ENCODE results near the gene PATL2.
"Not testable (repeated sequence)": the region's sequence is repeated elsewhere in the genome, so short reads cannot be mapped to it uniquely, and the experiment has no call there.

The PATL2 gene

DNA sequence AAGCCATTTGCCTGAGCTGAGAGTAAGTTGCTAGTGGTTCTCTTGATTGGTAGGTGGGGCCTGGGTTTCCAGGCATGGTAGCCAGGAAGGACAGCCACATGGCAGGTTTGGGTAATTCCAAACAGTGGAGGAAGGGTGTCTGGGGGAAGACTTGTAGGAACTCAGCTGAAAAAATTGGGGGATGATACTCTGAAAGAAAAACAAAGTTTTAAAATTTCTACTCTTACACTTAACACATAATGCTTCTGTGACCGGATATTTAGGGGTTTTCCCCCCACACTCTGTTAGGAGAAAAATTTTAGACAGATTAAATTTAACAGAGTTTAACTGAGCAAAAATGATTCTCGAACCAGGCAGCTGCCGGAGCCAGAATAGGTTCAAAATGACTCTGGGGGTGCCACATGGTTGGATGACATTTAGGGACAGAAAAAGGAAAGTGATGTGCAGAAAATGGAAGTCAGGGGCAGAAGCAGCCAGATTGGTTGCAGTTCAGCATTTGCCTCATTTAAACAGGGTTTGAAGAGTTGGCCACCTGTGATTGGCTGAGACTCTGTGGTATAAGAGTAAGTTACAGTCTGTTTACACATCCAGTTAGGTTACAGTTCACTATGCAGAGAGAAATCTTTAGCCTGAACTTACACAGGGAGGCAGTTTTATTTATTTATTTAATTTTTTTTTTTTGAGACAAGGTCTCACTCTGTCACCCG is 8.3 kb upstream of the PATL2 start:
- no peak for DNase-seq (ENCODE audit: low spot score)

GRCh38 chr15:44718927-44719292 is 7.8 kb upstream of the PATL2 start:
- DNase-seq (ENCODE audit: low spot score): no peak

GRCh38 chr15:44718180-44718926 is 7.2 kb upstream of the PATL2 start:
- DNase-seq (ENCODE audit: low spot score): no peak

GRCh38 chr15:44716983-44717602 is 6.0 kb upstream of the PATL2 start:
- no peak for DNase-seq (ENCODE audit: low spot score)

GRCh38 chr15:44715797-44716334 is 4.7 kb upstream of the PATL2 start:
- DNase-seq (ENCODE audit: low spot score): no peak

DNA sequence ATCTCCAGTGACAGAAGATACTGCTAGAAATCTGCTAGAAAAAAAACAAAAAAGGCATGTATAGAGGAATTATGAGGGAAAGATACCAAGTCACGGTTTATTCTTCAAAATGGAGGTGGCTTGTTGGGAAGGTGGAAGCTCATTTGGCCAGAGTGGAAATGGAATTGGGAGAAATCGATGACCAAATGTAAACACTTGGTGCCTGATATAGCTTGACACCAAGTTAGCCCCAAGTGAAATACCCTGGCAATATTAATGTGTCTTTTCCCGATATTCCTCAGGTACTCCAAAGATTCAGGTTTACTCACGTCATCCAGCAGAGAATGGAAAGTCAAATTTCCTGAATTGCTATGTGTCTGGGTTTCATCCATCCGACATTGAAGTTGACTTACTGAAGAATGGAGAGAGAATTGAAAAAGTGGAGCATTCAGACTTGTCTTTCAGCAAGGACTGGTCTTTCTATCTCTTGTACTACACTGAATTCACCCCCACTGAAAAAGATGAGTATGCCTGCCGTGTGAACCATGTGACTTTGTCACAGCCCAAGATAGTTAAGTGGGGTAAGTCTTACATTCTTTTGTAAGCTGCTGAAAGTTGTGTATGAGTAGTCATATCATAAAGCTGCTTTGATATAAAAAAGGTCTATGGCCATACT is 4.1 kb upstream of the PATL2 start:
- no peak for DNase-seq (ENCODE audit: low spot score)

DNA sequence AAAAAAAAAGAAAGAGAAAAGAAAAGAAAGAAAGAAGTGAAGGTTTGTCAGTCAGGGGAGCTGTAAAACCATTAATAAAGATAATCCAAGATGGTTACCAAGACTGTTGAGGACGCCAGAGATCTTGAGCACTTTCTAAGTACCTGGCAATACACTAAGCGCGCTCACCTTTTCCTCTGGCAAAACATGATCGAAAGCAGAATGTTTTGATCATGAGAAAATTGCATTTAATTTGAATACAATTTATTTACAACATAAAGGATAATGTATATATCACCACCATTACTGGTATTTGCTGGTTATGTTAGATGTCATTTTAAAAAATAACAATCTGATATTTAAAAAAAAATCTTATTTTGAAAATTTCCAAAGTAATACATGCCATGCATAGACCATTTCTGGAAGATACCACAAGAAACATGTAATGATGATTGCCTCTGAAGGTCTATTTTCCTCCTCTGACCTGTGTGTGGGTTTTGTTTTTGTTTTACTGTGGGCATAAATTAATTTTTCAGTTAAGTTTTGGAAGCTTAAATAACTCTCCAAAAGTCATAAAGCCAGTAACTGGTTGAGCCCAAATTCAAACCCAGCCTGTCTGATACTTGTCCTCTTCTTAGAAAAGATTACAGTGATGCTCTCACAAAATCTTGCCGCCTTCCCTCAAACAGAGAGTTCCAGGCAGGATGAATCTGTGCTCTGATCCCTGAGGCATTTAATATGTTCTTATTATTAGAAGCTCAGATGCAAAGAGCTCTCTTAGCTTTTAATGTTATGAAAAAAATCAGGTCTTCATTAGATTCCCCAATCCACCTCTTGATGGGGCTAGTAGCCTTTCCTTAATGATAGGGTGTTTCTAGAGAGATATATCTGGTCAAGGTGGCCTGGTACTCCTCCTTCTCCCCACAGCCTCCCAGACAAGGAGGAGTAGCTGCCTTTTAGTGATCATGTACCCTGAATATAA is 2.2 kb upstream of the PATL2 start:
- DNase-seq (ENCODE audit: low spot score): peak; percentile 30

- peak; percentile 47 for DNase-seq (ENCODE audit: low spot score)
These were observed 1.4 kb upstream of the PATL2 start for GRCh38 chr15:44712346-44713005.

- DNase-seq (ENCODE audit: low spot score): peak; percentile 29
These were observed 721 bp upstream of the PATL2 start for GRCh38 chr15:44711743-44712345.

DNA sequence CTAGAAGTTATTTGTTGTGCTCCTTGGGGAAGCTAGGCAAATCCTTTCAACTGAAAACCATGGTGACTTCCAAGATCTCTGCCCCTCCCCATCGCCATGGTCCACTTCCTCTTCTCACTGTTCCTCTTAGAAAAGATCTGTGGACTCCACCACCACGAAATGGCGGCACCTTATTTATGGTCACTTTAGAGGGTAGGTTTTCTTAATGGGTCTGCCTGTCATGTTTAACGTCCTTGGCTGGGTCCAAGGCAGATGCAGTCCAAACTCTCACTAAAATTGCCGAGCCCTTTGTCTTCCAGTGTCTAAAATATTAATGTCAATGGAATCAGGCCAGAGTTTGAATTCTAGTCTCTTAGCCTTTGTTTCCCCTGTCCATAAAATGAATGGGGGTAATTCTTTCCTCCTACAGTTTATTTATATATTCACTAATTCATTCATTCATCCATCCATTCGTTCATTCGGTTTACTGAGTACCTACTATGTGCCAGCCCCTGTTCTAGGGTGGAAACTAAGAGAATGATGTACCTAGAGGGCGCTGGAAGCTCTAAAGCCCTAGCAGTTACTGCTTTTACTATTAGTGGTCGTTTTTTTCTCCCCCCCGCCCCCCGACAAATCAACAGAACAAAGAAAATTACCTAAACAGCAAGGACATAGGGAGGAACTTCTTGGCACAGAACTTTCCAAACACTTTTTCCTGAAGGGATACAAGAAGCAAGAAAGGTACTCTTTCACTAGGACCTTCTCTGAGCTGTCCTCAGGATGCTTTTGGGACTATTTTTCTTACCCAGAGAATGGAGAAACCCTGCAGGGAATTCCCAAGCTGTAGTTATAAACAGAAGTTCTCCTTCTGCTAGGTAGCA is 657 bp downstream of the PATL2 start:
- no peak for DNase-seq (ENCODE audit: low spot score)

- DNase-seq (ENCODE audit: low spot score): no peak
These were observed 4.0 kb downstream of the PATL2 start for GRCh38 chr15:44706946-44707636.

- DNase-seq (ENCODE audit: low spot score): no peak
These were observed 4.7 kb downstream of the PATL2 start for GRCh38 chr15:44706401-44706800.

- no peak for DNase-seq (ENCODE audit: low spot score)
These were observed 5.1 kb downstream of the PATL2 start for GRCh38 chr15:44705986-44706385.

DNA sequence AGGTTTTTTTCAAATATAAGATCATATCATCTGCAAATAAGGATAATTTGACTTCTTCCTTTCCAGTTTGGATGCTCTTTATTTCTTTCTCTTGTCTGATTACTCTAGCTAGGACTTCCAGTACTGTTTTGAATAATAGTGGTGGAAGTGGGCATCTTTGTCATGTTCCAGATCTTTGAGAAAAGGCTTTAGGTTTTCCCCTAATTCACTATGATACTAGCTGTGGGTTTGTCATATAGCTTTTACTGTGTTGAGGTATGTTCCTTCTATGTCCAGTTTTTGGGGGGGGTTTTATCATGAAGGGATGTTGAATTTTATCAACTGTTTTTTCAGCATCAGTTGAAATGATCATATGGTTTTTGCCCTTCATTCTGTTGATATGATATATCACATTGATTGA is 10.4 kb downstream of the PATL2 start:
- DNase-seq (ENCODE audit: low spot score): not testable (repeated sequence)

- no peak for DNase-seq (ENCODE audit: low spot score)
These were observed 12.5 kb downstream of the PATL2 start for GRCh38 chr15:44698641-44699040.

GRCh38 chr15:44697014-44697413 is 14.1 kb downstream of the PATL2 start:
- DNase-seq (ENCODE audit: low spot score): no peak

DNA sequence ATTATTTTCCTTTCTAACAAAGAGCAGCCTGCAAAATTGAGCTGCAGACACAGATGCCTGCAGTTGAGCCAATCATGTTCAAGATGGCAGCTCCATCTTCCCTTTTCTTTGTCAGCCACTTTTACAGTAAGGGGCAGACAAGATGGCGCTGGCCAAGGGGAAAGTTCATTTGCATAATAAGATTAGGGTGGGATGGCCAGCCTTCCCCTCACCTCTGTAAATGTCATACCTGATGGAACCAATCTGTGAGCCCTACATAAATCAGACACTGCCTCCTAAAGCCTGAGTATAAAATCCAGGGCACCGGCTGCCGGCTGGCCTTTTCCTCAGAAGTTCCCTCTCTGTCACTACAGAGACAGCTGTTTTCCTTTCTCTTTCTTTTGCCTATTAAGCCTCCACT is 15.8 kb downstream of the PATL2 start:
- no peak for DNase-seq (ENCODE audit: low spot score)

DNA sequence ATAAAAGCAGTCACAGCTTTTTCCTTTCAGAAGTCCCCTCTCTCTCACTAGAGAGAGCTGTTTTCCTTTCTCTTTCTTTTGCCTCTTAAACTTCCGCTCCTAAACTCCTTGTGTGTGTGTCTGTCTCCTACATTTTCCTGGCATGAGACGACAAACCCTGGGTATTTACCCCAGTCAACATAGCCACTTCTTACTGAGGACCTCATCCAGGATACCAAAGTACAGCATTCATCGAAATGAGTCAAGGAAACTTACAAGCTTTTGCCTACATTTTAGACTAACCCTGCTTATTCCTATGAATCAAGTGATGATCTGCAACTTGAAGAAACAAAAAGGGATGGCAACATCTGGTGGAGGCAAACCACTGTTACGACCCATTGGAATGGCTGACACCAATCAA is 16.7 kb downstream of the PATL2 start:
- no peak for DNase-seq (ENCODE audit: low spot score)

GRCh38 chr15:44692659-44693058 is 18.5 kb downstream of the PATL2 start:
- DNase-seq (ENCODE audit: low spot score): no peak

All from SW480 (cell line).